Measurements from ENCODE around the gene MTURN. TPM values are rescaled to one million over a fixed set of nuclear protein-coding genes. Genes with fewer than 3 reads are reported as not detected.
"Not testable (repeated sequence)": the region's sequence is repeated elsewhere in the genome, so short reads cannot be mapped to it uniquely, and the experiment has no call there.

The MTURN gene
- total RNA-seq = 13.5 and 15.0 TPM in 2 replicates

GRCh38 chr7:30134611-30135300 is at the start of gene MTURN:
Gene MTURN (plus strand): TSS chr7:30134986. CDS start chr7:30135137, 151 bp downstream.
- DNase-seq (ENCODE audit: low read depth in 2 of 2) = peak; percentile 66 to 85

GRCh38 chr7:30086529-30086928 is 48.3 kb upstream of the MTURN start:
- no peak for DNase-seq (ENCODE audit: low read depth in 2 of 2)

GRCh38 chr7:30087371-30087770 is 47.4 kb upstream of the MTURN start:
- no peak for DNase-seq (ENCODE audit: low read depth in 2 of 2)

- DNase-seq (ENCODE audit: low read depth in 2 of 2) = no peak
Observed at GRCh38 chr7:30088362-30088761, 46.4 kb upstream of the MTURN start.

- peak in 1 of 2 donors; percentile 58 for DNase-seq (ENCODE audit: low read depth in 2 of 2)
Observed at GRCh38 chr7:30090111-30090510, 44.7 kb upstream of the MTURN start.

GRCh38 chr7:30091491-30091912 is 43.3 kb upstream of the MTURN start:
- DNase-seq (ENCODE audit: low read depth in 2 of 2) = no peak

- DNase-seq (ENCODE audit: low read depth in 2 of 2) = no peak
Observed at GRCh38 chr7:30091987-30092386, 42.8 kb upstream of the MTURN start.

- DNase-seq (ENCODE audit: low read depth in 2 of 2) = no peak
Observed at GRCh38 chr7:30093420-30093952, 41.3 kb upstream of the MTURN start.

GRCh38 chr7:30098599-30098998 is 36.2 kb upstream of the MTURN start:
- DNase-seq (ENCODE audit: low read depth in 2 of 2) = not testable (repeated sequence)

- no peak for DNase-seq (ENCODE audit: low read depth in 2 of 2)
Observed at GRCh38 chr7:30102281-30102680, 32.5 kb upstream of the MTURN start.

GRCh38 chr7:30104157-30104556 is 30.6 kb upstream of the MTURN start:
- no peak for DNase-seq (ENCODE audit: low read depth in 2 of 2)

- DNase-seq (ENCODE audit: low read depth in 2 of 2) = no peak
Observed at GRCh38 chr7:30112103-30112713, 22.6 kb upstream of the MTURN start.

GRCh38 chr7:30113144-30113543 is 21.6 kb upstream of the MTURN start:
- DNase-seq (ENCODE audit: low read depth in 2 of 2) = no peak

GRCh38 chr7:30114536-30115238 is 20.1 kb upstream of the MTURN start:
- no peak for DNase-seq (ENCODE audit: low read depth in 2 of 2)

- no peak for DNase-seq (ENCODE audit: low read depth in 2 of 2)
Observed at GRCh38 chr7:30115709-30116297, 19.0 kb upstream of the MTURN start.

- DNase-seq (ENCODE audit: low read depth in 2 of 2) = no peak
Observed at GRCh38 chr7:30116771-30117170, 18.0 kb upstream of the MTURN start.

- DNase-seq (ENCODE audit: low read depth in 2 of 2) = no peak
Observed at GRCh38 chr7:30117896-30118295, 16.9 kb upstream of the MTURN start.

- DNase-seq (ENCODE audit: low read depth in 2 of 2) = no peak
Observed at GRCh38 chr7:30119890-30120577, 14.8 kb upstream of the MTURN start.

GRCh38 chr7:30133736-30134610 is 813 bp upstream of the MTURN start:
- no peak for DNase-seq (ENCODE audit: low read depth in 2 of 2)

Measured in dermis microvascular lymphatic vessel endothelial cell (primary cell).